Keratinocyte (primary cell): ENCODE measurements around the gene NTSR2. TPM values are rescaled to one million over a fixed set of nuclear protein-coding genes. Genes with fewer than 3 reads are reported as not detected.

Experiments used
- DNase-seq: peaks from one replicate; pipeline ENCODE4 v3.0.0-alpha.2; 2011; ENCODE audit warnings: low read depth, missing footprints, low spot score
- FAIRE-seq: peaks from 2 replicates; lab custom pipeline; 2011; peaks lifted over from hg19 to GRCh38; lab: Jason Lieb, UNC
- H2AFZ ChIP-seq: 2 replicates; pipeline ENCODE4 v1.6.0; 2012; ENCODE audit warnings: low read length, control low read depth, inconsistent platforms; ENCODE audit not compliant: control insufficient read depth
- H3K27ac ChIP-seq: 2 replicates; pipeline ENCODE4 v1.5.1; 2011; ENCODE audit warnings: low read length; ENCODE audit not compliant: control insufficient read depth, insufficient read depth
- H3K27me3 ChIP-seq: 3 replicates; pipeline ENCODE4 v1.6.0; 2011; ENCODE audit warnings: low read length; ENCODE audit not compliant: control insufficient read depth, insufficient read depth; ENCODE audit errors: extremely low read depth
- H3K36me3 ChIP-seq, 2 experiments: 2 replicates in 1 of 2; 3 replicates in 1 of 2; pipeline ENCODE4 v1.5.1; 2011; ENCODE audit warnings: low read length in 2 of 2, mild to moderate bottlenecking in 1 of 2; ENCODE audit not compliant: control insufficient read depth in 2 of 2, insufficient read depth in 2 of 2; ENCODE audit errors: extremely low read depth in 1 of 2
- H3K4me1 ChIP-seq: 3 replicates; pipeline ENCODE4 v1.5.1; 2011; ENCODE audit warnings: low read length; ENCODE audit not compliant: control insufficient read depth, insufficient read depth; ENCODE audit errors: extremely low read depth
- H3K4me2 ChIP-seq: 3 replicates; pipeline ENCODE4 v1.6.0; 2011; ENCODE audit warnings: low read depth, low read length; ENCODE audit not compliant: control insufficient read depth, insufficient read depth; ENCODE audit errors: extremely low read depth
- H3K4me3 ChIP-seq, 3 experiments: fragments of 200-600 bp in 1 of 3; sonication (generic) in 1 of 3; 2 replicates in 2 of 3; 3 replicates in 1 of 3; pipeline ENCODE4 v1.5.1; 2011 to 2016; ENCODE audit warnings: low read length in 3 of 3, mild to moderate bottlenecking in 3 of 3, control low read depth in 2 of 3, inconsistent platforms in 1 of 3, low read depth in 1 of 3, mixed read lengths in 1 of 3, mixed run types in 1 of 3, moderate library complexity in 1 of 3; ENCODE audit not compliant: control insufficient read depth in 2 of 3, insufficient read depth in 2 of 3; ENCODE audit errors: extremely low read depth in 1 of 3
- H3K79me2 ChIP-seq: 2 replicates; pipeline ENCODE4 v1.6.0; 2012; ENCODE audit warnings: low read length; ENCODE audit not compliant: control insufficient read depth, insufficient read depth
- H3K9ac ChIP-seq: 3 replicates; pipeline ENCODE4 v1.6.0; 2011; ENCODE audit warnings: low read length; ENCODE audit not compliant: control insufficient read depth, insufficient read depth; ENCODE audit errors: extremely low read depth
- H3K9me1 ChIP-seq: 3 replicates; pipeline ENCODE4 v1.6.0; 2011; ENCODE audit warnings: low read length; ENCODE audit not compliant: control insufficient read depth, insufficient read depth; ENCODE audit errors: extremely low read depth
- H3K9me3 ChIP-seq: 2 replicates; pipeline ENCODE4 v1.5.1; 2012; ENCODE audit warnings: low read depth, low read length; ENCODE audit not compliant: control insufficient read depth
- H4K20me1 ChIP-seq: 3 replicates; pipeline ENCODE4 v1.6.0; 2011; ENCODE audit warnings: low read length; ENCODE audit not compliant: control insufficient read depth, insufficient read depth; ENCODE audit errors: extremely low read depth
- CTCF ChIP-seq, 3 experiments: IDR thresholded peaks in 1 of 3; conservative IDR thresholded peaks in 1 of 3; optimal IDR thresholded peaks in 1 of 3; 2 replicates in 2 of 3; 3 replicates in 1 of 3; pipeline versions ENCODE3 to v1.5.1; 2011; ENCODE audit warnings: low read length in 3 of 3, mild to moderate bottlenecking in 3 of 3, moderate library complexity in 2 of 3, control low read depth in 1 of 3, inconsistent platforms in 1 of 3; ENCODE audit not compliant: insufficient read depth in 2 of 3; ENCODE audit errors: extremely low read depth in 1 of 3
- EZH2 ChIP-seq: IDR thresholded peaks from one replicate; pipeline ENCODE4 v1.6.1; 2012; ENCODE audit warnings: inconsistent platforms, mild to moderate bottlenecking, low read length, moderate library complexity
- dilution Hi-C: fragments of 300-500 bp; cut with MboI; formaldehyde crosslinking; loops from one replicate; pipeline ENCODE4 v1.7.0; 2020; ENCODE audit warnings: low sequenced_read_pairs; ENCODE audit not compliant: extremely low pct_ligation_motif_present
- polyA plus RNA-seq, 5 experiments: library from polyadenylated mRNA; depleted of rRNA in 3 of 5; stranded (reverse) in 3 of 5; stranded (forward) in 1 of 5; unstranded in 1 of 5; fragments of >200 nt; gene quantifications; 1 replicate in 1 of 5; 2 replicates in 3 of 5; 3 replicates in 1 of 5; pipeline versions ENCODE4 v1.2.1 to v1.2.3, GENCODE V29; 2011 to 2012; ENCODE audit warnings: missing spikeins in 2 of 5, low read depth in 1 of 5, low replicate concordance in 1 of 5

NTSR2 gene
- polyA plus RNA-seq, 1 donor (not counting 4 experiments of a cell fraction or from before 2014, with no cell fraction given) = not detected

GRCh38 chr2:11701751-11702301, 31.8 kb upstream of the NTSR2 start:
- no peaks in the 10 kb centered on the region for H3K36me3 ChIP-seq
- no peaks in the 10 kb centered on the region for H3K27me3 ChIP-seq
- H3K4me1 ChIP-seq = peaks cover 26% of the 10 kb centered on the region
- no peak overlapping the region for H3K27ac ChIP-seq
- H3K9me3 ChIP-seq = peaks cover 1% of the 10 kb centered on the region
- no peak overlapping the region for H3K9ac ChIP-seq
- no peaks in the 10 kb centered on the region for H3K79me2 ChIP-seq
- no peak for FAIRE-seq
- H3K9me1 ChIP-seq = no peaks in the 10 kb centered on the region
- no peak for DNase-seq
- H3K4me3 ChIP-seq = no peak overlapping the region
- H3K4me2 ChIP-seq = no peak overlapping the region
- no peak overlapping the region for H2AFZ ChIP-seq
- TF ChIP-seq EZH2 = no peak
- no peak for TF ChIP-seq CTCF (optimal IDR thresholded peaks at IDR 0.05 in 1 of 3, IDR thresholded peaks at IDR 0.05 in 1 of 3, conservative IDR thresholded peaks at IDR 0.05 in 1 of 3; ENCODE audit: extremely low read depth in 1 of 3, insufficient read depth in 2 of 3, low read length in 3 of 3)
- H4K20me1 ChIP-seq = no peaks in the 10 kb centered on the region
- dilution Hi-C loops = no loop called here

GRCh38 chr2:11701206-11701605, 31.2 kb upstream of the NTSR2 start:
- H3K4me3 ChIP-seq = no peak overlapping the region
- dilution Hi-C loops = no loop called here
- no peak for FAIRE-seq
- H2AFZ ChIP-seq = no peak overlapping the region
- no peaks in the 10 kb centered on the region for H3K27me3 ChIP-seq
- no peak overlapping the region for H3K4me2 ChIP-seq
- TF ChIP-seq EZH2 = no peak
- no peak for TF ChIP-seq CTCF (optimal IDR thresholded peaks at IDR 0.05 in 1 of 3, IDR thresholded peaks at IDR 0.05 in 1 of 3, conservative IDR thresholded peaks at IDR 0.05 in 1 of 3; ENCODE audit: extremely low read depth in 1 of 3, insufficient read depth in 2 of 3, low read length in 3 of 3)
- H3K9me1 ChIP-seq = no peaks in the 10 kb centered on the region
- no peak overlapping the region for H3K27ac ChIP-seq
- H3K79me2 ChIP-seq = no peaks in the 10 kb centered on the region
- DNase-seq = no peak
- no peak overlapping the region for H3K9ac ChIP-seq
- no peaks in the 10 kb centered on the region for H4K20me1 ChIP-seq
- H3K4me1 ChIP-seq = peaks cover 32% of the 10 kb centered on the region
- H3K36me3 ChIP-seq = no peaks in the 10 kb centered on the region
- H3K9me3 ChIP-seq = peaks cover 1% of the 10 kb centered on the region
